Activated CD8-positive, alpha-beta memory T cell treated with anti-CD3 and anti-CD28 coated beads, Interleukin-2, amount 50 U/mL, for 1 hour (primary cell): ENCODE results near the gene ZNF669.
A peak's percentile ranks its signal among the peaks of the same experiment; 100 is the strongest.

Source experiments
- DNase-seq: peaks from one replicate; pipeline ENCODE4 v3.0.0-alpha.2; 2020; ENCODE audit errors: extremely low read depth

Gene ZNF669

DNA sequence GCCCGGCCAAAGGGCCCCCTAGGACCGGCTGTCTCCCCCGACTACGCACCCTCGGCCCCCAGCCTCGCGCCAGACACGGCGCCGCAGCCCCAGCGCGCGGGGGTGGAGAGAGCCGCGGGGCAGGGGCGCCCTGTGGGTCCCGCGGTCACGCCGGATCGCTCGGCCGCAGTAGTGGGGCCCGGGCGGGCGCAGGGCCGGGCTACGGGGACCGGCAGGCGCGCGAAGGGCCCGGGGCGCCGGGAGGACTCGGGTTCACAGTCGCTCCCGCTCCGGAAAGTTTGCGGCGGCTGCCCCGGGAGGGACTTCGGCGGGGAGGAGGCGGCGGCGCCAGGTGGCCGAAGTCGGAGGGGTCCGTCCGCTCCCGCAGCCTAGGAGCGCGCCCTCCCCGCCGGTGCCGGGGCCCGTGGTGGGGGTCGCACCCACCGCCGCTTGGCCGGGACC lies 7.1 kb upstream of the ZNF669 start:
- DNase-seq, result no peak

- DNase-seq, result no peak
Observed at GRCh38 chr1:247110627-247111258, 6.6 kb upstream of the ZNF669 start.

DNA sequence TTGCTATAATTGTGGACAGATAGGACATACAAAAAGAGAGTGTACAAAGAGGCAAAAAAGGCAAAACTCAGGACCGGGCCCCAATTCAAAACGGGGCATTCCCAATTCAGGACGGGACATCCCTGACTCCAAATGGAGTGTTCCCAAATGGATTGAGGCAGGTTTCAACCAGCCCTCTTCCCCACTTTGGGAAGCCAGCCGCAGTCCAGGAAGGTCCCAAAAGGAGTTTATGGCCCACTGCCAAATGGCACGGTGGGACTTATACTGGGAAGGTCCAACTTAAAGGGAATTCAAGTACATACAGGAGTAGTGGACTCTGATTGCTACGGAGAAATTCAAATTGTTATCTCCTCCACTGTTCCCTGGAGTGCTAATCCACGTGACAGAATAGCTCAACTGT lies 3.5 kb upstream of the ZNF669 start:
- DNase-seq, result no peak

GRCh38 chr1:247105966-247106365 lies 1.8 kb upstream of the ZNF669 start:
- DNase-seq, result no peak

DNA sequence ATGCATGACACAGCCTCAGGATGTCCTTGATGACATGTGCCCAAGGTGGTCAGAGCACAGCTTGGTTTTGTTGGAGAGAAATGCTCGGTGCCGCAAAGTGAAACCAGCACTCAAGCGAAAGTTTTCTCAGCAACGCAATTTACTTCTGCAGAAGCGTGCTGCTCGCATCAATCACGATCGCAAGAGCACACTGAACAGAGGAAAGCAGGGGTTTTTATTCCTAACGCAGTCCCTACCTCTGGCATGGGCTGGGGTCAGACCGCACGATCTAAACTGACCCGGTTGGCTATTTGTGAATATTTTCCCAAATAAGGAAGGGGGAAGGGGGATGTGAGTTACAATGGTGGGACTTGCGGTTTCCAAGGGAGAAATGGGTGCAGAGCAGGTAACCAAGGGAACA lies 809 bp upstream of the ZNF669 start:
- DNase-seq, result no peak

DNA sequence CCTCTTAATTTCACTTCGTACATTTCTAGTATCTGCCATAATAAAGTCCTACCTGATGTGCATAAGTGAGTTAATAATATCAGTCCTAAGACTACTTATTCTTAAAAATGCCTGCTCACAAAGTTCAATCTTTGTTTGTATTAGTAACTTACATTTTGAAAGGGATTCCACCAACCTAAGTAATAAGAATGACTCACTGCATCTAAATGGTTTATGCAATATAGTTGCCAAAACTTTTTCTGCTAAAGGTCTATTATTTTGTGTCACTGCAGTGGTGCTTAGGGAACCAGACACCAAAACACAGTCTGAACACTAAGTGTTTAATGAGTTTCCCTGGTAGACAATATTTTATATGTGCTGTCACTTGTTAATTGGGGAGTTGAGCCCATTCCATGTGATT lies 1.8 kb downstream of the ZNF669 start:
- no peak for DNase-seq

DNA sequence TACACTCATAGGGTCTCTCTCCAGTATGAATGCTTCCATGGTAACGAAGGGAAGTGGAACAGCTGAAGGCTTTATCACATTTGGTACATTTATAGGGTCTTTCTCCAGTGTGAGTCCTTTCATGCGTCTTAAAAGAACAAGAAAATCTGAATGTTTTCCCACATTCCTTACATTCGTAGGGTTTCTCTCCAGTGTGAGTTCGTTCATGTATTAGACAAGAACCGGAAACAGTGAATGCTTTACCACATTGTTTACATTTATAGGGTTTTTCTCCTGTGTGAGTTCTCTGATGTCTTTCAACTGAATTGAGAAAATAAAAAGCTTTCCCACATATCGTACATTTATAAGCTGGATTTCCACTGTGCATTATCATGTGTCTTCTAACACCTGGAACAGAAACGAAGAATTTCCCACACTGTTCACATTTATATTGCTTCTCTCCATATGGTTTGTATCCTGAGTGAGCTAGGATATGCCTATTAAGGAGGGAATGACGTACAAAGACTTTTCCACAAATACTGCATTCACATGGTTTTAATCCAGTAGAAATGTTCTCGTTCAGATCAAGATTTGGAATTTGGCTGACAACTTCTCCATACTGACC lies 3.4 kb downstream of the ZNF669 start:
- no peak for DNase-seq

- DNase-seq, result no peak
Observed at GRCh38 chr1:247096958-247097357, 7.2 kb downstream of the ZNF669 start.

- no peak for DNase-seq
Observed at GRCh38 chr1:247096544-247096943, 7.6 kb downstream of the ZNF669 start.

DNA sequence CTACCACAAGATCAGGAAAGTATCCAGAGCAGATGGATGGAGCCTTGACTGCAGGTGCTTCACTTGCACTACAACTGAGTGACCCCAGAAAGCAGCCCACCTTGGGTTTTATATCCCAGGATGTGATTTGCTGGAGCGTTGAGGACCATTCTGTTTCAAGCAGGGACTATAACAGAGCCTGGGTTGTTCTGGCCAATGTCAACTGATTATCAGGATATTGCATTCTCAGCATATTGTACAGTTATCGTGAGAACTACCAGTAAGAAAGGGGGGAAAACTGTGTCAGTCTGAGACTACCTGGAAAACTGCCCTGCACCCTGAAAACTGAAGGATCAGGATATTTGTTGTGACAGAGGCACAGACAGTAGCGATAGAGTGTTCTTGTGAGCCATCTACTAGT lies 8.0 kb downstream of the ZNF669 start:
- no peak for DNase-seq

GRCh38 chr1:247090455-247090854 lies 13.7 kb downstream of the ZNF669 start:
- DNase-seq, result no peak

DNA sequence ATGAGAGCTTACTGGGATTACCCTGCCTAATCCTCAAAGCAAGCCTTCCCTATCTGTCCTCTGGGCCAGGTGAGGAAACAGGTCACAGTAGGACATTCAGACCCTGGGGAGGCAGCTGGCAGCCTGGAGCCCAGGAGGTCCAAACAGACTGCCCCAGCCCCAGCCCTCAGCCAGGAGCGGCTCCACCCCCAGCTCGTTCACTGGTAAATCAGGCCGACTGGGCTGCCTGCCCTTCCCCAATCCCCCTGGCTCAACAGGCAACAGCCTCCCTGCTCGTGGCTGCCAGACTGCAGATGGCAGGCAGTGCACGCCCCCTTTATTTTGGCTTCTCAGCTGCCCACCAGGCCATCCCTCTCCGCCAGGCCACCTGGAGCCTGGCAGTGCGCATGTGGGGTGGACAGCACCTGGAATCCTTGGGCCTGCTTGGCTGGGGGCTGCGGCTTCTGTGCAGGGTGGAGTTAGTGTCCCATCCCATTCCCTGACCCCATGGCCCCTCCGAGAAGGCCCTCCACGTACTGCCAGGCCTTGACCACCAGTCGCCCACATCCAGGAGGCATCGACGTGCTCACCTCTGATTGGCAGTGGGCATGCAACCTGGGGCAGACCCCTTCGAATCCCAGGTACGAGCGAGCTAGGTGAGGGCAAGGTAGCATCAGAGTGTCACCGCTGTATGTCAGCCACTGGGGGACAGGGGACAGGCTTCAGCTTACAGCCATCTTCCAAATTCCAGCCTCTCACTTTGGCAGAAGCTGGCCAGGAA lies 14.4 kb downstream of the ZNF669 start:
- no peak for DNase-seq

DNA sequence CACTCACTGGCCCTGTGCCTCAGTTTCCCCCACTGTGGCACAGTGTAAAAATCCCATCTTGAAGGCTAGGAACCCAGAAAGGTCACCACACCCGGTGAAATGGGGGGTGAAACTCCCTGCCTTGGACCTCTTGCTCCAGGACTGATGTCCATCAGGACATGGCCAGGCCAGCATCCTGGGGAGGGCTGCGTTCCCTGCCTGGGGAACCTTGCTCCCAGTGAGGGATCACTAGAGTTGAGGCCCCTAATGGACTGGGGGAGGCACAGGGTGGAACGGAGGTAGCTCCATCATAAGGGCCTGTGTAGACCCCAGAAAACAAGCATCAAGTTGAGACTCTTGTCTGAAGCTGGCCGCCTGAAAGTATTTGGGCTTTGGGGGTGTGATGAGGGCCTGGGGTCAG lies 15.2 kb downstream of the ZNF669 start:
- DNase-seq, result no peak

GRCh38 chr1:247087256-247087655 lies 16.9 kb downstream of the ZNF669 start:
- no peak for DNase-seq

DNA sequence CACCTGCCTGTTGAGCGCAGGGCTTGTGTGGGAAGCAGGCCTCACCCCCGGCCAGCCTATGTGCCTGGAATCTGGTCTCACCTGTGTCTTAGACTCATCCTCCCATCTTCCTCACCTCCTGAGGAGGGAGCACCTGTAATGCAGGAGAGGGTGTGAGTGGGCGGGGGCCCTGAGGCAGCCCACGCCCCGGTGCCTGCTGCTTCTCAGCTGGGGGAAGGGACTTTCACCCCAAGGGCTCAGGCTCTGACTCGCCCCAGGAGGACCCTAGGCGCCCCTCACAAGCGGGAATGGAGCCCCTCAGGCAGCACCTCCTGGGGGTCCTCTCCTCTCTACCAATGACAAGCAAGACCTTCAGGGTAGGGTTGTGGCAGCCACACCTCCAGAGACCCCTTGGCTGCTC lies 18.8 kb downstream of the ZNF669 start:
- no peak for DNase-seq

DNA sequence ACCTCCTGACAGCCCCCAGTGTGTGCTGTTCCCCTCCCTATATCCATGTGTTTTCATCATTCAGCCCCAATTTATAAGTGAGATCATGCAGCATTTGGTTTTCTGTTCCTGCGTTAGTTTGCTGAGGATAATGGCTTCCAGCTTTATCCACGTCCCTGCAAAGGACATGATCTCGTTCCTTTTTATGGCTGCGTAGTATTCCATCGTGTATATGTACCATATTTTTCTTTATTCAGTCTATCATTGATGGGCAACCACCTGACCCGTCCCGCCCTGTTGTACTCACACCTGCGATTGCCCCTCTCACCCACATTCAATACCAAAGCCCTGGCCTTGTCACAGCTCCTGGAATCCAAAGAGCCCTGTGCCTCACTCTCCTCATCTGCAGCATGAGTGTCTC lies 19.4 kb downstream of the ZNF669 start:
- DNase-seq, result no peak

DNA sequence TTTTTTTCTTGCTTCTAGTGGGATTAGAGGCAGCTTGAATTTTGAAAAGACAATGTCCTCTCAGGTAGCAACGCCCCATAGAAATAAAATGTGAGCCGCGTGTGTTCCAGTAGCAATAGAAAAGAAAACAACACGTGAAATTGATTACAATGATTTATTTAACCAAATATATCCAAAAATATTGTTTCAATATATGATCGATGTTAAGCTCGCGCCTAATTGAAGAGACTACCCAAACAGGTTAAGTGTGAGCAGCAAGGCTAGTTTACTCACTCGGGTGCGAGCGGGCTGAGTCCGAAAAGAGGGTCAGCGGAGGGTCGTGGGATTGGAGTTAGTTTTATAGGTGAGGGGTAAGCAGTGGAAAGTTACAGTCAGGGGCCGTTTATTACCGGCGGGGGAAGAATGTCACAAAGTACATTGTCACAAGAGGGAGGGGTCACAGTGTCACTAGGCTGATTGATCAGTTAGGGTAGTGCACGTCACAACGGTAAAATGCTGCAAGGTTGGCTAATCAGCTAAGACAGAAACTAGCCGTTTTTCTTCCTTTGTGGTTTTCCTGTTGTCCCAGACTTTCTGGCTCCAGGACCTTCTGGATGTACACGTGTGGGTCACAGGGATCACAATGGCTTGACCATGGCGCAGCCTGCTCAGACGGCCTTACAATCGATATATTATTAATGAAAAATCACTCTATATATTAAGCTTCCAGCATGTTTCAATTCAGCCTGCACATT lies 24.8 kb downstream of the ZNF669 start:
- DNase-seq, result no peak

GRCh38 chr1:247078258-247079140 lies 25.7 kb downstream of the ZNF669 start, which contains the start of gene ZNF670:
ZNF670 (minus strand) TSS chr1:247078811; CDS start chr1:247078596, 215 bp downstream.
- DNase-seq, result peak; percentile 59

DNA sequence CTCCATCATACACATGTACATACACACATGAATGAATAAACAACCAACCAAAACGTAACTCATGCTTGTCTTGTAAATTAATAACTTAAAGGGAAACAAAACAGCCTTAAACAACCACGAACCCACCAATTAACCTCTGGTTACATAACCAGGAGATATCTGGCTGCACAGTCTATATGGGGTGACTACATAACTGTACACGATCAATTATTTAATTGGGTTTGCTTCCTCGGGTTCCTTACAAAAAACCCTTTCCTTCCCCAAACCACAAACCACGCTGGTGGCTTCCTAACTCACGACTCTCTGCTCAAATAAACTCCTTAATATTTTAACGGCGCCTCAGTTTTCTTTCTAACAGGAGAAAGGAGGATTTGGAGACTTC lies 26.3 kb downstream of the ZNF669 start:
- no peak for DNase-seq

GRCh38 chr1:247077213-247077612 lies 26.9 kb downstream of the ZNF669 start:
- no peak for DNase-seq

DNA sequence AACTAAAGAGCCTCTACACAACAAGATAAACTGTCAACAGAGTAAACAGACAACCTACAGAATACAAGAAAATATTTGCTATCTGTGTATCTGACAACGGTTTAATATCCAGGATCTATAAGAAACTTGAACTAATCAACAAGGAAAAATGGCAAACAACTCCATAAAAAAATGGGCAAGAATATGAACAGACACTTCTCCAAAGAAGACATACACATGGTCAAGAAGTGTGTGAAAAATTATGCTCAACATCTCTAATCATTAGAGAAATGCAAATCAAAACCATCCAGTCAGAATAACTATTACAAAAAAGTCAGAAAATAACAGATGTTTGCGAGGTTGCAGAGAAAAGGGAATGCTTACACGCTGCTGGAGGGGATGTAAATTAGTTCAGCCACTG lies 33.5 kb downstream of the ZNF669 start:
- DNase-seq, result no peak
